HUES64 (cell line): ENCODE measurements around the gene LAX1. TPM values are rescaled to one million over a fixed set of nuclear protein-coding genes. Genes with fewer than 3 reads are reported as not detected.

Experiments
- H3K27ac ChIP-seq: 2 replicates; pipeline ENCODE4 v1.7.0; 2013; ENCODE audit warnings: low read depth, low read length, inconsistent platforms
- H3K27me3 ChIP-seq: 2 replicates; pipeline ENCODE4 v1.6.1; 2013; ENCODE audit warnings: mild to moderate bottlenecking, low read length; ENCODE audit not compliant: insufficient read depth
- H3K36me3 ChIP-seq: 2 replicates; pipeline ENCODE4 v1.6.1; 2013; ENCODE audit warnings: mild to moderate bottlenecking, low read length; ENCODE audit not compliant: insufficient read depth
- H3K4me1 ChIP-seq: 2 replicates; pipeline ENCODE4 v1.6.1; 2013; ENCODE audit warnings: mild to moderate bottlenecking, low read length, moderate library complexity; ENCODE audit not compliant: insufficient read depth
- H3K4me3 ChIP-seq: 2 replicates; pipeline ENCODE4 v1.5.1; 2013; ENCODE audit warnings: mild to moderate bottlenecking, low read length, moderate library complexity
- H3K9ac ChIP-seq: 2 replicates; pipeline ENCODE4 v1.6.1; 2013; ENCODE audit warnings: mild to moderate bottlenecking, low read depth, low read length
- H3K9me3 ChIP-seq: 2 replicates; pipeline ENCODE4 v1.6.1; 2013; ENCODE audit warnings: low read depth, low read length; ENCODE audit not compliant: insufficient read depth
- WGBS: fragments of 150-250, 120-280 bp; methylation state at CpG from one replicate; pipeline ENCODE4 v1.1.7; 2013; ENCODE audit warnings: missing lambda C conversion rate; 5-methylcytosine and 5-hydroxymethylcytosine counted together
- polyA plus RNA-seq, 2 experiments: library from polyadenylated mRNA; stranded (reverse); fragments of 50-300 nt; gene quantifications; one replicate each; pipeline ENCODE4 v1.2.3, GENCODE V29; 2013

The LAX1 gene
- polyA plus RNA-seq (2013, experiment 1 of 2) = not detected
- not detected for polyA plus RNA-seq (2013, experiment 2 of 2)

GRCh38 chr1:203765029-203765837 lies at the start of gene LAX1:
TSS of gene LAX1 (plus strand) at chr1:203765183. CDS start at chr1:203765566, 383 bp downstream.
- H3K9me3 ChIP-seq = no peaks in the 10 kb centered on the region
- no peaks in the 10 kb centered on the region for H3K4me1 ChIP-seq
- no peak within 1 kb of the TSS for H3K4me3 ChIP-seq
- 89% methylated on average over 16 of the region's 16 CpGs for WGBS
- no peaks in the 10 kb centered on the region for H3K27me3 ChIP-seq
- no peaks in the 10 kb centered on the region for H3K36me3 ChIP-seq
- no peak within 1 kb of the TSS for H3K9ac ChIP-seq
- no peak within 1 kb of the TSS for H3K27ac ChIP-seq

GRCh38 chr1:203717120-203717519 lies 47.9 kb upstream of the LAX1 start:
- no peak overlapping the region for H3K27ac ChIP-seq
- no peak overlapping the region for H3K9ac ChIP-seq
- H3K4me3 ChIP-seq = no peak overlapping the region
- no peaks in the 10 kb centered on the region for H3K27me3 ChIP-seq
- no peaks in the 10 kb centered on the region for H3K9me3 ChIP-seq
- no peaks in the 10 kb centered on the region for H3K4me1 ChIP-seq
- WGBS = 94% methylated on average over 3 of the region's 3 CpGs
- peaks cover 34% of the 10 kb centered on the region for H3K36me3 ChIP-seq

- WGBS = 88% methylated on average over 3 of the region's 3 CpGs
- peaks cover 31% of the 10 kb centered on the region for H3K36me3 ChIP-seq
Observed at GRCh38 chr1:203720242-203720641, 44.7 kb upstream of the LAX1 start.

GRCh38 chr1:203722909-203723308 lies 42.1 kb upstream of the LAX1 start:
- H3K9me3 ChIP-seq = no peaks in the 10 kb centered on the region
- H3K9ac ChIP-seq = no peak overlapping the region
- H3K4me1 ChIP-seq = no peaks in the 10 kb centered on the region
- H3K27ac ChIP-seq = no peak overlapping the region
- no peak overlapping the region for H3K4me3 ChIP-seq
- H3K36me3 ChIP-seq = peaks cover 46% of the 10 kb centered on the region
- no peaks in the 10 kb centered on the region for H3K27me3 ChIP-seq

More at GRCh38 chr1:203720242-203720641, 44.7 kb upstream of the LAX1 start:
- Histone ChIP-seq H3K9ac (no peak overlapping the region), H3K4me3 (no peak overlapping the region), H3K27me3 (no peaks in the 10 kb centered on the region), H3K9me3 (no peaks in the 10 kb centered on the region), H3K4me1 (no peaks in the 10 kb centered on the region), H3K27ac (no peak overlapping the region)

GRCh38 chr1:203726417-203726867 lies 38.5 kb upstream of the LAX1 start:
- Histone ChIP-seq H3K27ac (no peak overlapping the region), H3K4me1 (no peaks in the 10 kb centered on the region), H3K4me3 (no peak overlapping the region), H3K36me3 (peaks cover 39% of the 10 kb centered on the region), H3K9ac (no peak overlapping the region), H3K27me3 (no peaks in the 10 kb centered on the region), H3K9me3 (no peaks in the 10 kb centered on the region)
- 98% methylated on average over 2 of the region's 2 CpGs for WGBS

GRCh38 chr1:203733009-203733863 lies 31.7 kb upstream of the LAX1 start:
- H3K9ac ChIP-seq = no peak overlapping the region
- WGBS = 50% methylated on average over 6 of the region's 7 CpGs
- no peaks in the 10 kb centered on the region for H3K9me3 ChIP-seq
- H3K36me3 ChIP-seq = peaks cover 4% of the 10 kb centered on the region; the same call in 1 of the 2 replicates
- H3K4me1 ChIP-seq = peaks cover 8% of the 10 kb centered on the region
- H3K27ac ChIP-seq = no peak overlapping the region
- no peak overlapping the region for H3K4me3 ChIP-seq
- no peaks in the 10 kb centered on the region for H3K27me3 ChIP-seq

- no peak overlapping the region for H3K9ac ChIP-seq
- H3K27me3 ChIP-seq = no peaks in the 10 kb centered on the region
- H3K36me3 ChIP-seq = peaks cover 7% of the 10 kb centered on the region
- peaks cover 18% of the 10 kb centered on the region for H3K4me1 ChIP-seq
- H3K4me3 ChIP-seq = no peak overlapping the region
- no peak overlapping the region for H3K27ac ChIP-seq
- 80% methylated on average over 1 of the region's 3 CpGs for WGBS
- H3K9me3 ChIP-seq = no peaks in the 10 kb centered on the region
Observed at GRCh38 chr1:203742436-203742835, 22.5 kb upstream of the LAX1 start.

GRCh38 chr1:203743091-203743571 lies 21.9 kb upstream of the LAX1 start:
- no peak overlapping the region for H3K4me3 ChIP-seq
- peaks cover 7% of the 10 kb centered on the region for H3K36me3 ChIP-seq
- H3K9ac ChIP-seq = no peak overlapping the region
- H3K27ac ChIP-seq = no peak overlapping the region
- no peaks in the 10 kb centered on the region for H3K27me3 ChIP-seq
- 37% methylated on average over 5 of the region's 5 CpGs for WGBS
- no peaks in the 10 kb centered on the region for H3K9me3 ChIP-seq
- H3K4me1 ChIP-seq = peaks cover 18% of the 10 kb centered on the region

- Histone ChIP-seq H3K27ac (no peak overlapping the region), H3K4me3 (no peak overlapping the region), H3K27me3 (no peaks in the 10 kb centered on the region), H3K4me1 (peaks cover 18% of the 10 kb centered on the region), H3K36me3 (peaks cover 7% of the 10 kb centered on the region), H3K9ac (no peak overlapping the region), H3K9me3 (no peaks in the 10 kb centered on the region)
- 62% methylated on average over 8 of the region's 10 CpGs for WGBS
Observed at GRCh38 chr1:203744075-203744972, 20.7 kb upstream of the LAX1 start.

GRCh38 chr1:203746281-203746680 lies 18.7 kb upstream of the LAX1 start:
- Histone ChIP-seq H3K4me3 (no peak overlapping the region), H3K27me3 (no peaks in the 10 kb centered on the region), H3K4me1 (peaks cover 18% of the 10 kb centered on the region), H3K9me3 (no peaks in the 10 kb centered on the region), H3K9ac (no peak overlapping the region), H3K27ac (no peak overlapping the region), H3K36me3 (no peaks in the 10 kb centered on the region)
- 95% methylated on average over 6 of the region's 6 CpGs for WGBS
